22Rv1 (cell line): ENCODE measurements around the gene AP2A2.

Experiments
- ZFX ChIP-seq: fragments of 450-650 bp; IDR thresholded peaks from 2 replicates; pipeline ENCODE4 v1.6.1; 2017; ENCODE audit warnings: antibody characterized with exemption, borderline replicate concordance
- TF ChIP-seq, protein P1 (sequence below): fragments of 450-650 bp; IDR thresholded peaks from 2 replicates; pipeline ENCODE4 v1.5.1; 2017; ENCODE audit warnings: mild to moderate bottlenecking

DNA sequence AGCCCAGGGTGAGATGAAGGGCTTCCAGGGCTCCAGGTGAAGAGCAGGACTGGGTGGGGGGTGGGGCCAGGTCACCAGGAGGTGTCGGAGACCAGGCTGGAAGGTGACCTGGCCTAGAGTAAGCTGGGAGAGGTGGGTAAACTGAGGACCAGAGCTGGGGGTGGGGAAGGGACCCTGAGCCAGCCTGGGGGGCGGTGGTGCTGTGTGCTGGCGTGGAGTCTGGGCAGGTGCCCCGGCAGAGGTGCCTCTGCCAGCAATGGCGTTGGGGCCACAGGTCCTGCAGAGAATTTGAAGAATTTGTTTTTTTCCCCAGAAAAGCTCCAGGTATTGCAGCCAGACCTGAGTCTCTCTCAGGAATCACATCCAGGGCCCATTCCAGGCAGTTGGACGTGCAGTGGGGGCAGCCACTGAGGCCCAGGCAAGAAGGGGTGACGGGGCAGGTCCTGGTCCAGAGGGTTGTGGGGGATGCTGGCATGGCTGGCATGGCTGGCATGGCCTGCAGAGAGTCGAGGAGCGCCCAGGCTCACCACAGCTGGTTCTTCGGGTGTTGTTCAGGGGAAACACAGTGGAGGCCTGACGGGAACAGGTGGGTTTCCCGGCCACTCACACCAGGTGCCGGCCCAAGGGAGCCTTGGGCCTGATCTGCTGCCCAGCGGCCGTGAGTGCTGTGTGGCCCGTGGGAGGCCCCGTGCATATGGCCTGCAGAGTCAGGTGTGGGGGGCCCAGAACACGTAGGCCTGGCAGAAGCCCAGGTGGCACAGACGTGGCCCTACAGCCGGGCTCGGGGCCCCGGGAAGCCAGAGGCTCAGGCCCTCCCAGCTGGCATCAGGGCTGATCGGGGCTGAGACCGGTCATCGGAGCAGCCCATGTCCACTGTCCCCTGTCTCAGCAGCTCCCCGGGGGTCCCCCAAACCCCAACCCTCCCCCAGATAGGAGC is 117.2 kb downstream of the AP2A2 start:
- TF ChIP-seq, protein P1, sequence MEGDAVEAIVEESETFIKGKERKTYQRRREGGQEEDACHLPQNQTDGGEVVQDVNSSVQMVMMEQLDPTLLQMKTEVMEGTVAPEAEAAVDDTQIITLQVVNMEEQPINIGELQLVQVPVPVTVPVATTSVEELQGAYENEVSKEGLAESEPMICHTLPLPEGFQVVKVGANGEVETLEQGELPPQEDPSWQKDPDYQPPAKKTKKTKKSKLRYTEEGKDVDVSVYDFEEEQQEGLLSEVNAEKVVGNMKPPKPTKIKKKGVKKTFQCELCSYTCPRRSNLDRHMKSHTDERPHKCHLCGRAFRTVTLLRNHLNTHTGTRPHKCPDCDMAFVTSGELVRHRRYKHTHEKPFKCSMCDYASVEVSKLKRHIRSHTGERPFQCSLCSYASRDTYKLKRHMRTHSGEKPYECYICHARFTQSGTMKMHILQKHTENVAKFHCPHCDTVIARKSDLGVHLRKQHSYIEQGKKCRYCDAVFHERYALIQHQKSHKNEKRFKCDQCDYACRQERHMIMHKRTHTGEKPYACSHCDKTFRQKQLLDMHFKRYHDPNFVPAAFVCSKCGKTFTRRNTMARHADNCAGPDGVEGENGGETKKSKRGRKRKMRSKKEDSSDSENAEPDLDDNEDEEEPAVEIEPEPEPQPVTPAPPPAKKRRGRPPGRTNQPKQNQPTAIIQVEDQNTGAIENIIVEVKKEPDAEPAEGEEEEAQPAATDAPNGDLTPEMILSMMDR, result no peak
- TF ChIP-seq ZFX, result no peak
